Keratinocyte (primary cell): ENCODE results near the gene PRRC2C. TPM values are rescaled to one million over a fixed set of nuclear protein-coding genes. Genes with fewer than 3 reads are reported as not detected.

Source experiments
- DNase-seq: peaks from one replicate; pipeline ENCODE4 v3.0.0-alpha.2; 2011; ENCODE audit warnings: low read depth, missing footprints, low spot score
- FAIRE-seq: peaks from 2 replicates; lab custom pipeline; 2011; peaks lifted over from hg19 to GRCh38; lab: Jason Lieb, UNC
- H2AFZ ChIP-seq: 2 replicates; pipeline ENCODE4 v1.6.0; 2012; ENCODE audit warnings: low read length, control low read depth, inconsistent platforms; ENCODE audit not compliant: control insufficient read depth
- H3K27ac ChIP-seq: 2 replicates; pipeline ENCODE4 v1.5.1; 2011; ENCODE audit warnings: low read length; ENCODE audit not compliant: control insufficient read depth, insufficient read depth
- H3K27me3 ChIP-seq: 3 replicates; pipeline ENCODE4 v1.6.0; 2011; ENCODE audit warnings: low read length; ENCODE audit not compliant: control insufficient read depth, insufficient read depth; ENCODE audit errors: extremely low read depth
- H3K36me3 ChIP-seq, 2 experiments: 2 replicates in 1 of 2; 3 replicates in 1 of 2; pipeline ENCODE4 v1.5.1; 2011; ENCODE audit warnings: low read length in 2 of 2, mild to moderate bottlenecking in 1 of 2; ENCODE audit not compliant: control insufficient read depth in 2 of 2, insufficient read depth in 2 of 2; ENCODE audit errors: extremely low read depth in 1 of 2
- H3K4me1 ChIP-seq: 3 replicates; pipeline ENCODE4 v1.5.1; 2011; ENCODE audit warnings: low read length; ENCODE audit not compliant: control insufficient read depth, insufficient read depth; ENCODE audit errors: extremely low read depth
- H3K4me2 ChIP-seq: 3 replicates; pipeline ENCODE4 v1.6.0; 2011; ENCODE audit warnings: low read depth, low read length; ENCODE audit not compliant: control insufficient read depth, insufficient read depth; ENCODE audit errors: extremely low read depth
- H3K4me3 ChIP-seq, 3 experiments: fragments of 200-600 bp in 1 of 3; sonication (generic) in 1 of 3; 2 replicates in 2 of 3; 3 replicates in 1 of 3; pipeline ENCODE4 v1.5.1; 2011 to 2016; ENCODE audit warnings: low read length in 3 of 3, mild to moderate bottlenecking in 3 of 3, control low read depth in 2 of 3, inconsistent platforms in 1 of 3, low read depth in 1 of 3, mixed read lengths in 1 of 3, mixed run types in 1 of 3, moderate library complexity in 1 of 3; ENCODE audit not compliant: control insufficient read depth in 2 of 3, insufficient read depth in 2 of 3; ENCODE audit errors: extremely low read depth in 1 of 3
- H3K79me2 ChIP-seq: 2 replicates; pipeline ENCODE4 v1.6.0; 2012; ENCODE audit warnings: low read length; ENCODE audit not compliant: control insufficient read depth, insufficient read depth
- H3K9ac ChIP-seq: 3 replicates; pipeline ENCODE4 v1.6.0; 2011; ENCODE audit warnings: low read length; ENCODE audit not compliant: control insufficient read depth, insufficient read depth; ENCODE audit errors: extremely low read depth
- H3K9me1 ChIP-seq: 3 replicates; pipeline ENCODE4 v1.6.0; 2011; ENCODE audit warnings: low read length; ENCODE audit not compliant: control insufficient read depth, insufficient read depth; ENCODE audit errors: extremely low read depth
- H3K9me3 ChIP-seq: 2 replicates; pipeline ENCODE4 v1.5.1; 2012; ENCODE audit warnings: low read depth, low read length; ENCODE audit not compliant: control insufficient read depth
- H4K20me1 ChIP-seq: 3 replicates; pipeline ENCODE4 v1.6.0; 2011; ENCODE audit warnings: low read length; ENCODE audit not compliant: control insufficient read depth, insufficient read depth; ENCODE audit errors: extremely low read depth
- EZH2 ChIP-seq: IDR thresholded peaks from one replicate; pipeline ENCODE4 v1.6.1; 2012; ENCODE audit warnings: inconsistent platforms, mild to moderate bottlenecking, low read length, moderate library complexity
- dilution Hi-C: fragments of 300-500 bp; cut with MboI; formaldehyde crosslinking; loops from one replicate; pipeline ENCODE4 v1.7.0; 2020; ENCODE audit warnings: low sequenced_read_pairs; ENCODE audit not compliant: extremely low pct_ligation_motif_present
- polyA plus RNA-seq, 5 experiments: library from polyadenylated mRNA; depleted of rRNA in 3 of 5; stranded (reverse) in 3 of 5; stranded (forward) in 1 of 5; unstranded in 1 of 5; fragments of >200 nt; gene quantifications; 1 replicate in 1 of 5; 2 replicates in 3 of 5; 3 replicates in 1 of 5; pipeline versions ENCODE4 v1.2.1 to v1.2.3, GENCODE V29; 2011 to 2012; ENCODE audit warnings: missing spikeins in 2 of 5, low read depth in 1 of 5, low replicate concordance in 1 of 5
- TF ChIP-seq, protein P1 (sequence below), 3 experiments: IDR thresholded peaks in 1 of 3; conservative IDR thresholded peaks in 1 of 3; optimal IDR thresholded peaks in 1 of 3; 2 replicates in 2 of 3; 3 replicates in 1 of 3; pipeline versions ENCODE3 to v1.5.1; 2011; ENCODE audit warnings: low read length in 3 of 3, mild to moderate bottlenecking in 3 of 3, moderate library complexity in 2 of 3, control low read depth in 1 of 3, inconsistent platforms in 1 of 3; ENCODE audit not compliant: insufficient read depth in 2 of 3; ENCODE audit errors: extremely low read depth in 1 of 3

Gene PRRC2C
- polyA plus RNA-seq, 1 donor (not counting 4 experiments of a cell fraction or from before 2014, with no cell fraction given) = 88.6 TPM

DNA sequence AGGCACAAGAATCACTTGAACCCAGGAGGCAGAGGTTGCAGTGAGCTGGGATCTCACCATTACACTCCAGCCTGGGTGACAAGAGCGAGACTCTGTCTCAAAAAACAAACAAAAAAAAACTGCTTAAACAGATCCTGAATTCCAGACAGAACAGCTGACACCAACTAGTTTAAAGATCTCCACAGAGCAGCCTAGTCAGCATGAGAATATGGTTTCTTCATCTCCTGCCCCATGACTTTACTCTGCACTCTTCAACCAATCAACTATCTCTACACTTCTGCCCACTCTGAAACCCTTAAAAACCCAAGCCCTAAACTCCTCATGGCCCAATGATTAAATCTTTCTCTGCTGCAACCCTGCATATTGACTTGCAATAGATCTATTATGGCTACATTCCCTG is 7.5 kb upstream of the PRRC2C start:
- FAIRE-seq (no peak), DNase-seq (no peak)
- no peaks in the 10 kb centered on the region for H4K20me1 ChIP-seq
- H3K36me3 ChIP-seq = no peaks in the 10 kb centered on the region
- H3K79me2 ChIP-seq = no peaks in the 10 kb centered on the region
- dilution Hi-C loops = no loop called here
- TF ChIP-seq, protein P1, sequence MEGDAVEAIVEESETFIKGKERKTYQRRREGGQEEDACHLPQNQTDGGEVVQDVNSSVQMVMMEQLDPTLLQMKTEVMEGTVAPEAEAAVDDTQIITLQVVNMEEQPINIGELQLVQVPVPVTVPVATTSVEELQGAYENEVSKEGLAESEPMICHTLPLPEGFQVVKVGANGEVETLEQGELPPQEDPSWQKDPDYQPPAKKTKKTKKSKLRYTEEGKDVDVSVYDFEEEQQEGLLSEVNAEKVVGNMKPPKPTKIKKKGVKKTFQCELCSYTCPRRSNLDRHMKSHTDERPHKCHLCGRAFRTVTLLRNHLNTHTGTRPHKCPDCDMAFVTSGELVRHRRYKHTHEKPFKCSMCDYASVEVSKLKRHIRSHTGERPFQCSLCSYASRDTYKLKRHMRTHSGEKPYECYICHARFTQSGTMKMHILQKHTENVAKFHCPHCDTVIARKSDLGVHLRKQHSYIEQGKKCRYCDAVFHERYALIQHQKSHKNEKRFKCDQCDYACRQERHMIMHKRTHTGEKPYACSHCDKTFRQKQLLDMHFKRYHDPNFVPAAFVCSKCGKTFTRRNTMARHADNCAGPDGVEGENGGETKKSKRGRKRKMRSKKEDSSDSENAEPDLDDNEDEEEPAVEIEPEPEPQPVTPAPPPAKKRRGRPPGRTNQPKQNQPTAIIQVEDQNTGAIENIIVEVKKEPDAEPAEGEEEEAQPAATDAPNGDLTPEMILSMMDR (optimal IDR thresholded peaks at IDR 0.05 in 1 of 3, IDR thresholded peaks at IDR 0.05 in 1 of 3, conservative IDR thresholded peaks at IDR 0.05 in 1 of 3; ENCODE audit: extremely low read depth in 1 of 3, insufficient read depth in 2 of 3, low read length in 3 of 3) = no peak
- TF ChIP-seq EZH2 = no peak
- no peaks in the 10 kb centered on the region for H3K4me1 ChIP-seq
- no peaks in the 10 kb centered on the region for H3K9me3 ChIP-seq
- no peaks in the 10 kb centered on the region for H3K27me3 ChIP-seq
- H3K9ac ChIP-seq = no peak overlapping the region
- no peaks in the 10 kb centered on the region for H3K9me1 ChIP-seq
- H3K4me3 ChIP-seq = no peak overlapping the region
- H2AFZ ChIP-seq = no peak overlapping the region
- no peak overlapping the region for H3K27ac ChIP-seq
- H3K4me2 ChIP-seq = no peak overlapping the region

DNA sequence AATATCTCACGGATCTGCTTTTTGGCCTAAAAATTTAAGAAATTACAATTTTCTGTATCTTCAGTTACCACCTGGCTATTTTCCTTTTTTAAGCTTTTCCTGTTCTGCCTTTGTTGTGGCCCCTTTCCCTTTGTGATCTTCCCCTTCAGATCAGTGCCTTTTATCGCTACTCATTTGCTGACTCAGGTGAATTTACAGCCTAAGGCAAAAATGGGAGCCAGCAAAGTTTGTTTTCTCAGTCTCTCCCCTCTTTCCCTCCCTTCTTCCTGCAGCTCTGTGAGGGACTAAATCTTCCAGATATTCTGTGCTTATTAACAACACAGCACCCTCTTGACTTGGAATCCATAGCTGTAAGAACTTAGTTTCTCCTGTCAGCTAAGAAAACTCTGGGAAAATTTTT is 5.3 kb upstream of the PRRC2C start:
- Histone ChIP-seq H3K9me3 (no peaks in the 10 kb centered on the region), H3K9me1 (no peaks in the 10 kb centered on the region), H3K27ac (no peak overlapping the region), H3K4me2 (no peak overlapping the region), H3K9ac (no peak overlapping the region), H3K4me1 (no peaks in the 10 kb centered on the region), H3K79me2 (no peaks in the 10 kb centered on the region), H3K27me3 (no peaks in the 10 kb centered on the region), H4K20me1 (no peaks in the 10 kb centered on the region), H3K36me3 (no peaks in the 10 kb centered on the region), H2AFZ (no peak overlapping the region), H3K4me3 (no peak overlapping the region)
- DNase-seq (no peak), FAIRE-seq (no peak)
- TF ChIP-seq, protein P1 (optimal IDR thresholded peaks at IDR 0.05 in 1 of 3, IDR thresholded peaks at IDR 0.05 in 1 of 3, conservative IDR thresholded peaks at IDR 0.05 in 1 of 3; ENCODE audit: extremely low read depth in 1 of 3, insufficient read depth in 2 of 3, low read length in 3 of 3) = no peak
- TF ChIP-seq EZH2 = no peak
- dilution Hi-C loops = no loop called here
